Anterior cingulate cortex (tissue), 58 donors: ENCODE measurements around the gene IGFALS.

Experiments
- DNase-seq, 58 donors: peaks; one replicate each; lab custom pipeline; 2025; lab: John Stamatoyannopoulos, UW

IGFALS gene

DNA sequence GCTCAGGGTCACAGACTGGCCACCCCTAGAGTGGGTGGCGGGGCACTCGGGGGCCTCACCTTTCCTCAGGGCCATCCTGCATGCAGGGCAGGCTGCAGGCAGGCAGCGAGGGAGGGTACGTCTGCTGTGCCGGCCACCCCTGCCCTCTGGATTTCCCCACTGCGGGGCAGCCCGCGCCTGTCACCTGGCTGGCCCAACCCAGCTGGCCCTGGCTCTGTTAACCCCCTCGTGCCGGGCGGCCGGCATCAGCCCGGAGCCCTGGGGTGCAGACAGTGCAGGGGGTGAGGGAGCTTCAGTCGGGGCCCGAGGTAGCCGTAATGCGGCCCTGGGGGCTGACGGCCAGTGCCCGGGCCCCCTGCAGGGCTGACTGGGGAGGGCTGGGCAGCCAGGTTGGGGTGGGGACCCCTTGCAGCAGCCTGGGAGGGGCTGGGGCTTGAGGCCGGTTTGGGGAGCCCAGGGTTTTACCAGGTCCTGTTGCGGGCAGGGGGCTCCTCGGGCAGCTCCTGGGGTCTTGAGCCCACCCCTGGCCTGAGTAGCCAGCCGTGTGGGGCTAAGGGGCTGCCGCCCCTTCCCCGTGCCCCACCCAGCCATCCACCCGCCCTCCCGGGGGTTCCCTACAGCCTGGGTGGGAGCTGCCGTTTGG is at the start of gene IGFALS:
Gene IGFALS (minus strand): TSS at position 128 of the 643 bp plus-strand sequence. CDS start 53 bp downstream, at position 75.
- DNase-seq, result no peak

DNA sequence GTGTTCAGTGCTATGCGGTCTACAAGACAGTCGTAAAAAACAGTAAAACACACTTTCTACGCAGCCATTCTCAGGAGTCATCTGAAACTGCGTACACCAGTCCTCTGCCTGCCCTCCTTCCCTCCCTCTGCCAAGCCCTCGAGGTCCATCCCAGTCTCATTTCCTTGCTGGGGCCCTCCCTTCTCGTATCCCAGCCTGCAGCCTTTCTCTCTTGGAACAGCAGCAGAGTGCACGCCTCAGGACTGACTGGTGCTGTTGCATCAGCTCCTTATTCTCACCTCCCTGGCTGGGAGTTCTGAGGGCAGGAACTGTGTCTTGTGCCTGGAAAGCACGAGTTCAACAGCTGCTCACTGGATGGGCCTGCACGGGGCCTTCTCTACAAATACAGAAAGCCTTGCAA is 46.0 kb upstream of the IGFALS start:
- DNase-seq, result no peak

DNA sequence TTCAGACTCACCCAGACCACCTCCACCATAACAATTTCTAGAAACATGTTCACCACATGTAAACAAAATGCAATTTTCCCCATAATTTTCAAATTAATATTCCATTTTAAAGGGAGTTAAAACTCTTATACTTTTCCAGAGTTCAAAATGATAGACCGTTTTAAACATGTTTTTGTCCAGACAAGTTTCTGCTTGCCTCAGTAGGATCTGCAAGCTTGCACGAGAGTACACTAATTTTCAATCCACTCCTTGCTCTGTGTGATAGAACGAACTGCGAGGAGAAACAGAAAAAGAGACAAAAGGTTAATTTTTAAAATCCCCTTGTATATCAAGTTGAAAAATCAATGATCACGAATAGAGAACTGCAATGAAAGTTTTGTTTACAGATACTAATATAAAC is 40.6 kb upstream of the IGFALS start:
- DNase-seq, result no peak

DNA sequence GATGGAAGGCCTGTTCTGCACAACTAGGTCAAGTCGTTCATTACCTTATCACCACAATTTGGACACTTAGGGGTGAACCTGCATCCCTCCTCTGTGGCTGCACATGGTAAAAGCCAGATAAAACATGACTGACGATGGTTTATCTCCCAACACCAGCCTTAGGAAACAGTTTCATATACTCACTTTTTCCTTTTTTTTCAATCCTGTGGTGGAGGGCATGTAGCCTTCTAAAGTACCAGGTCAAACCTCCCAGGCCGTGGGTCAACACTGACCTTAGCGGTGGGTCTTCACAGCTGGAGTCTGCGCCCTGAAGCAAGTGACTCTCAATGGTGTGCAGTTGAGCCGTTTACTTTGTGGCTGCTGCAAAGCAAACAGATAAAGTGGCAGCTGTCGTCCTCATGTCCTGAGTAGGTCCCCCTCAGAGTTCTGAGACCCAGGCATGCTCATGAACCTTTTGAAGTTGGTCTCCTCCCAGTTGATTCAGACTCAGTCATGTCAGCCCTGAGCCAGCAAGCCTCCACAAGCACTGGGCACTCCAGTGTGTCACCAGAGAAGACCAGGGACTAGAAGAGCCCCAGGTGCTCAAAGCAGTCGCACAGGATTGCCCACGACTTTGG is 39.4 kb upstream of the IGFALS start:
- no peak for DNase-seq

DNA sequence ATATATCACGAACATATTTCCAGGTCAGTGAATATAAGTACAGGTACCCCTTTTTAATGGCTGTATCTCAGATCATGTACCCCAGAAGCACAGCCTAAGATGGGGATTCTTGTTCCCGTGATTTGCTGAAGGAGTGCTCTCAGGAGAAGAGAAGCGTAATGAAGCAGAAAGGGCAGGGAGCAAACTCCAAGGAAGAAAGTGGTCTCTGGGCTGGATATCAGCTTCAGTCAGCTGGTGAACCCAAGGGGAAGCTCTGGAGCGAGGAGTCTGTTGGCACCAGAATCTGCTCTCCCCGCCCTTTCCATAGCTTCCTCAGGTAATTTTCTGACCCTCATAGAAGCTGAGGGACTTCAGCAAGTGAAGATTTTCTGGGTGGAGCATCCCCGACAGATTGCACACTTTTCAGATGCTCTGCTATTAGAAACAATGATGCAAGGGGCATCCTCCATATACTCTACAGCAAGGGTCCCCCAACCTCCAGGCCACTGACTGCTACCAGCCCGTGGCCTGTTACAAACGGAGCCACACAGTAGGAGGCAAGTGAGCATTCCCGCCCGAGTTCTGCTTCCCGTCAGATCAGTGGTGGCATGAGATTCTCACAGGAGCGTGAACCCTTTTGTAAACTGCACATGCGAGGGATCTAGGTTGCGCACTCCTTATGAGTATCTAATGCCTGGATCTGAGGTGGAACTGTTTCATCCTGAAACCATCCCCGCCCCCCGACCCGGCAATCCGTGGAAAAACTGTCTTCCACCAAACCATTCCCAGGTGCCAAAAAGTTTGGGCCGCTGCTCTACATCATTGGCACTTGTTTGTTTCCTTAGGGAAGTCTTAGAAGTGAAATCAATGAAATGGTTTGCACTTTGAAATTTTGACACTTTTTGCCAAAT is 37.9 kb upstream of the IGFALS start:
- DNase-seq, result no peak

DNA sequence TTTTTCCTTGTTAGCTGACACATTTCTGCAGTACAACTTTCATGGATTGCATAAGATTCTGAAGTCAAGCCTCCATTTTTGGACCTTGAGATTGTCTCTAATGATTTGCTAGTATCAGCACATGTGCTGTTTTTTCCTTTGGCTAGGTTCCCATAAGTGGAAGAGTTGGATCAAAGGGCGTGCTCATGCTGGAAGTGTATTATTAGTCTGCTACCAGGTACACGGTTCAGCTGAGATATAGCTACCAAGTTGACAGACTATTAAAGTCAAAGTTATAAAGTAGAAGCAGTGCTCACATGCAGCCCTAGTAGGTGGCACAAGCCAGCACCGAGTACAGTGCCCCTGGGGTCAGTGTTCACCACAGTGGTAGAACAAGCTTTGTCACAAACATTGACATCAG is 36.7 kb upstream of the IGFALS start:
- no peak for DNase-seq

DNA sequence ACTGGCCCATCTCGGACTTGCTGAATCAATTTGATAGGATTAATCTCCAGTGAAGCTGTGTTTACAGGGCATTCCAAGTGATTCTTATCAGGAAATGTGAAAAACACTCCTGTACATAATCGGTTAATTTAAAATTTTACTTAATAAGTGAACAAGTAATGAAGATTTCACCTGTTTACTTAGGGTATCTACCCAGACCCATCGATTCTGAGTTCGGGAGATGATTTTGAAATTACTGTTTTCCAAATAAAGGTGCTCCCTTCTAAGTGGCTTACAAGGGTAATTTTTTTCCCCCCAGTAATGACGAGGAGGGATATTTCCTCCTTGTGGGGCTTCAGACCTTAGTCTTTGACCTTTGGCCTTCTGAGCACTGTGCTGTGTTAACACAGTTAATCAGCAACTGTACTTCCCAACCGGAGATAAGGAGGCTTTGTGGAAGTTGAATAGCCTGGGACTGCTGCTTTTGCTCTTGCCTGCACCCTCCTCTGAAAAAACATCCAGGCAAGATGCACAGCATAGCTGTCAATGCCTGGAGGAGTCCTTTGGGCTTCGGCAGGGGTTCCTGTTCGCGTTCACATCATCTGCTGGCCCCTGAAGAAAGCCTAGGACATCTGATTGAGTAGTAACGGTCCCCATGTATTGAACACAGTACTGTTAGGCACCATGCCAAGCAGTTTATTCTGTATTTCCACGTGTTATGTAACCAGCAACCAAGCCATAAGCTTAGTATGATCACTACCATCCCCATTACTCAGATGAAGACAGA is 35.3 kb upstream of the IGFALS start:
- DNase-seq, result no peak

DNA sequence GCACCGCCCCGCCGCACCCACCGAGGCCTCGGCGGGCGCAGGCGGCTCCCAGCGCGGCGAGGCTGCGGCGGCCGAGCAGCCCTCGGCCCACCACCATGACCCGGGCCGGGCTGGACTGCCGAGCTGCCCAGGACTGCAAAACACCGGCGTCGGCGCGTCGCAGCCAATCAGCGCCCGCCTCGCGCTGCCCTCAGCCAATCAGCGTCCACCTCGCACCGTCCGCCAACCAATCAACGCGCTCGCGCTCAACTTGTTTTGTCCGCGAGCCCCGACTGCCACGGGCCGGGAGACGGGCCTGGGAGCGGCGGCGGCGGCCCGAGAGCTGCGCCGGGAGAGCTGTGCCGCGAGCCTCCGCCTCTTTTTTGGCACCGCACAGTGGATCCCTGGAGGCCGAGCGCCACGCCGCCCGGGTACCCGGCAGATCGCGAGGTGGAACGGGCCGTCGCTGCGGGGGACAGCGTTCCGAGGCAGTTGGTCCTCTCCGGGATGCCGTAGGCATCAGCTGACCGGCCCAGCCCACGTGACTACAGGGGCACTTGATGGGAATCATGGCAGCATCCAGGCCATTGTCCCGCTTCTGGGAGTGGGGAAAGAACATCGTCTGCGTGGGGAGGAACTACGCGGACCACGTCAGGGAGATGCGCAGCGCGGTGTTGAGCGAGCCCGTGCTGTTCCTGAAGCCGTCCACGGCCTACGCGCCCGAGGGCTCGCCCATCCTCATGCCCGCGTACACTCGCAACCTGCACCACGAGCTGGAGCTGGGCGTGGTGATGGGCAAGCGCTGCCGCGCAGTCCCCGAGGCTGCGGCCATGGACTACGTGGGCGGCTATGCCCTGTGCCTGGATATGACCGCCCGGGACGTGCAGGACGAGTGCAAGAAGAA is 33.4 kb upstream of the IGFALS start, which contains the start of the genes FAHD1 and HAGH:
Gene FAHD1 (plus strand): TSS at position 516 of the 883 bp plus-strand sequence. CDS start 33 bp downstream, at position 549.
Gene HAGH (minus strand): TSS at position 135 of the 883 bp plus-strand sequence. CDS start 38 bp downstream, at position 97.
- peak; percentile 45 to 99 (median 92) for DNase-seq

DNA sequence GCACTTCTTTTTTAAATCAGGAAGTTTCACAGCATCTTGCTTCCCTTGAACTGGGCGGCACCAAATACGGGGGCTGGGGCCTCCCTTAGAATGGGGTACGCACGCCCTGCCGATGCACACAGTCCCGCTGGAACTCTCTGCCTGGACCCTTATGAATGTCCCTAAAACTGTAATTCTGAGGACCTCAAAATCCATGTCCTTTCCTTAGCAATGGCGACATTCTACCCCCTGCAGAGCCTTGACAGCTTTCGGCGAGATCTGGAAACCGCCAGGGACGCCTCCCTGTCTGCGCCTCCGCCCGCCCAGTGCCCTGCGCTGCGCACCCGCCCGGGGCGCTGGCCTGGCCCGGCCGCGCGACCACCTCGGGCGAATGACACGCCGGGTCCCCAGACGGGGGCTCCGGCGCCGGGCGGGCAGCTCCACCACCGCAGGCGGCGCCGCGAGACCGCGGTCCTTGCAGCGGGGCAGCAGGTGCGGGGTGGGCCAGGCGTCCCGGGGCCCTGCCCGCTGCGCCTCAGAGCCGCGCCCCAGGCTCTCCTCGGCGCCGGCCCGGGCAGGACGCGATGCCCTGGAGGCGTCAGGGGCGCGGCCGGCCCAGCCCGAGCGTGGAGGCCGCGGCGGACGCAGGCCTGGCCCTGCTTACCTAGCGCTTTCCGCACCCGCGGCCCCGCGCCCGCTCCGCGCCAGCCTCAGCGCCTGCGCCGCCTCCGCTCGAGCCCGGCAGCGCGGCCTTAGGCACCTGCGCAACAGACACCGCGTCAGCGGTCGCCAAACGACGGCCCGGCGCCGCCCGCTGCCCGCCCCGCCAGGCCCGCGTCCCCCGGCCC is 32.6 kb upstream of the IGFALS start:
- peak in 15 of 58 donors; percentile 54 to 74 (median 59) for DNase-seq

DNA sequence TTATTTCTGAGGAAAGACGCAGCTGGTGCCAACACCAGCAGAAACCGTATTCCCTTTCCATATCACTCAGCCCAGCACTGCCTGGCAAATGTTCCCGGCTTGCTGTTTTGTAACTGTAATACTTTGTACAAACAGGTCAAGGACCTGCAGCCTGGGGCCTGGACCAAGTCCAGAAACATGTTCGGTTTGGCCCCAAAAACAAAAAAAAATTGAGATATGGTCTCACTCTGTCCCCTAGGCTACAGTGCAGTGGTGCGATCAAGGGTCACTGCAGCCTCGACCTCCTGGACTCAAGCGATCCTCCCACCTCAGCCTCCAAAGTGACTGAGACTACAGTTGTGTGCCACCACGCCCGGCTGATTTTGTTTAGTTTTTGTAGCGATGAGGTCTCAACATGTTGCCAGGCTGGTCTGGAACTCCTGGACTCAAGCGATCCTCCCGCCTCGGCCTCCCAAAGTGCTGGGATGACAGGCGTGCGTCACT is 31.9 kb upstream of the IGFALS start:
- DNase-seq, result no peak

DNA sequence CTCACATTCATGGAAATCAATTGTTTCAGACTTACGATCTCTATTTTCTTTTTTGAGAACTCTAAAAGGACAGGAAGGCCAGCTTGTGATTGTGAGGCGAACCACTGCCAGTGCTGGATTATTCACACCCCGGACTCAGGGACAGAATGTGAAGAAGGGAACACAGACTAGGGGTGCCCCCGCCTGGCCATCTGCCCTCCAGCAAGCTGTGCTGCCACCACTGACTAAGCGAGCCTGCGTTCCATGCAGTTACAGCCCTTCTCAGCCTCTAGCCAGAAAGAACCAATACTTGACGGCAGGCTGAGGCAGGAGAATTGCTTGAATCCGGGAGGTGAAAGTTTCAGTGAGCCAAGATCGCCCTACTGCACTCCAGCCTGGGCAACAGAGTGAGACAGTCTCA is 30.3 kb upstream of the IGFALS start:
- peak in 43 of 58 donors; percentile 7 to 83 (median 34) for DNase-seq

DNA sequence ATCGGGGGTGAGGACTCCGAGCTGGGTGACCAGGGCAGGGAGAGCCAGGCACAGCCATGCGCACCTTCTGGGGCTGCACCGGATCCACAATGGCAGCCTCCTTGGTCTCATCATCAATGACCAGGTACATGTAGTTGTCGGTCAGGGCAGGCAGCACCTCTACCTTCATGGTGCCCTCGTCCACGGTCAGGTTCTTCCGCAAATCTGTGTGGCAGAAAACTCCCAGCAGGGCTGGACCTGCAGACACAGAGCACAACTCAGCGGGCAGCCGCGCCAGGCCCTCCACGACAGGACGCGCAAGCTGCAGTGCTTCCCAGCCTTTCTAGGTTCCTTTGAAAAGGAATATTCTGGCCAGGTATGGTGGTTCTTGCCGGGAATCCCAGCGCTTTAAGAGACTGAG is 29.3 kb upstream of the IGFALS start:
- DNase-seq, result no peak

DNA sequence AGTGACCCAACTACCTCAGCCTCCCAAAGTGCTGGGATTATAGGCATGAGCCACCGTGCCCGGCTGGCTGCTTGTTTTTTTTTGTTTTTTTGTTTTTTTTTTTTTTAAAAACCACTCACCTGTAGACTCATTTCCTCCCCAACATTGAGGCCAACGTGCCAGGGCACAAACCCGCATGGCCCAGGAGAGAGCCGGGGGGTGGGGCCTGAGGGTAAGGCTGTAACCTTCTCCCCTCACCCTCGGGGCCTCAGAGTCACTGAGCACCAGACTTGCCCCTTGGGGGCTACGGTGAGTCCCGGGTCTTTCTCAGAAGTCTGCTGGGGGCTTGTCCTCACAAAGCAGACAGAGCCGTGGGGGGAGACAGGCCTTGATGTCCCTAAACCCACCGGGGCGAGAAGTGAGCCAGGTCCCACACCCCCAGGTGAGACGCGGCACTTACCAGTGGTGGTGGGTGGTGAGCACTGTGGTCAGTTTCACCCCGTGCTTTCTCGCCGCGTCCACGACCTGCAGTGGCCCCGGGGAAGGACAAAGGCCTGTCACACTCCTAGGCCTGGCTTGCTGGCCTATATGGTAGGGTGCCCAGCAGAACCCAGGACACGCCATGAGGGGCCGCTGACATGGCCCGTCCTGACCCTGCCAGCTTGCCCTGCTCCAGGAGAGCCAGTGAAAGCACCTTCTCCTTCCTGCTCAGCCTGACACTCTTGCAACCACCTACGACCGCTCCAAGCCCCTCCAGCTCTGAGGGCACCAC is 28.5 kb upstream of the IGFALS start:
- DNase-seq, result no peak

DNA sequence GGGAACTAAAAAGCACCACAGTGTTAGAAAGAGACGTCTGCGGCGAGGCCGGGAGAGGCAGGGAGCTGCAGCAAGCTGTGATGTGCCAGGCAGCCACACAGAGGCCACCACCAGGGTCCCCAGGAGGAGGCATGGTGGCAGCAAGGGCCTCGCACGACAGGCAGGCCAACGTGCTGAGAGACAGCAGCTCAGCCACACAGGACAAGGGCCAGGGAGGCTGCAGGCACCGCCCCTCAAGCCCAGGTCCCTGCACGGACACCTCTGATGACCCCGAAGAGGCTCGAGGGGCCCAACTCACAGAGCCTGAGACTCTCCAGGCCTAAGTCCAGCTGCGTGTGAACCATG is 27.4 kb upstream of the IGFALS start:
- no peak for DNase-seq

DNA sequence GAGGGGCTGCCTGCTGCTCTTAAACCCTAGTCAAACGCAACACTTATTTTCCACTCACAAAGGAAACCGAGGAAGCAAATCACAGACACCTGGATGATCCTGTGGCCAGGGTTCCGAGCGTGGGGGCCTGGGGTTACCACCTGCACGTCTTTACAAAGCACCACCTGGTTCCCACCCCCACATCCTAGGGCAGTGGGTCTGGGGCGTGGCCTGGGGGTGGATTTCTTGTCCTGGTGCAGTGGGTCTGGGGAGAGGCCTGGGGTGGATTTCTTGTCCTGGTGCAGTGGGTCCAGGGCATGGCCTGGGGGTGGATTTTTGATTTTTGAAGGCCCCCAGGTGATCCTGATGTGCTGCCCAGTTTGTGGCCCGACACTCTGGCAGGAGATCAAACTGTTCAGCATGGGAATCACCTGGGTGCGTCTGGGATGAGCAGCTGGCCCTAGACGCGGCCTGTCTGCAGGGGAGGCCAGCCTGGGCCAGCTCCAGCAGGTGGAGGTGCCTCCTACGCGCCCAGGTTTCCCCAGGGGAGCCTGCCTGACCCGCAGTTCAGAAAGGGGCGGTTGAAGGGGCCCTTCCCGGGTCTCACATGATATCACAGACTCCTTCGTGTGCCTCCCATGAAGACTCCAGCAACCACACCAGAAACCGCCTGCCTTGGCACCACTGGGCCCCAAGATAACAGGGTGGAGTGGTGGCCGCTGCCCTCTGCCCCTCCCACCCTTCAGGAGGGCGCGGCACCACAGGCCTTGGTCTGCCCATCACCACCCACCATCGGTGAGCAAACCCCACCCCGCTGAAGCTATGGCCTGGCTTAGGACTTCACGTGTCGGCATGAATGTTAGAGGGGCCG is 26.8 kb upstream of the IGFALS start:
- no peak for DNase-seq

DNA sequence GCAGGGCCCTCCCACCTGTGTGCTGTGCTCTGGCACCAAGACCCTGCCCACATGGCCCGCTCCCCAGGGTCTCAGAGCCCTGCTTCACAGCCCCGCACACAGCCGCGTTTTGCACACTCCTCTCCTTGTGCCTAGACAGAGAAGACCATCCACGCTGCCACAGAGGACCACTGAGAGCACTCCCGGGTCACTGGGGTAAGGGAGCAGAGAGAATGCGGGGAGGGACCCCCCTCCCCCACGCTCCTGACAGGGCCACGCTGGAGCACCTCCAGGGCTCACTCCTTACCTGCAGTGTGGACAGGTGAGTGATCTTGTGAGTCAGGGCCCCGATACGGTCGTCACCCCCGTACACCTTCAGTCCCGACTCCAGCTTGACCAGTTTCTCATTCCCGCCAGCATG is 26.1 kb upstream of the IGFALS start:
- DNase-seq, result no peak
